ENCODE measurements around the gene SMARCD1. TPM values are rescaled to one million over a fixed set of nuclear protein-coding genes. Genes with fewer than 3 reads are reported as not detected.

SMARCD1 gene
- total and polyA plus RNA-seq, 9 of the 15 experiments (the other 6 are each of a cell fraction or from before 2014, with no cell fraction given), result 0.86 to 91.7 (median 48.0) TPM

DNA sequence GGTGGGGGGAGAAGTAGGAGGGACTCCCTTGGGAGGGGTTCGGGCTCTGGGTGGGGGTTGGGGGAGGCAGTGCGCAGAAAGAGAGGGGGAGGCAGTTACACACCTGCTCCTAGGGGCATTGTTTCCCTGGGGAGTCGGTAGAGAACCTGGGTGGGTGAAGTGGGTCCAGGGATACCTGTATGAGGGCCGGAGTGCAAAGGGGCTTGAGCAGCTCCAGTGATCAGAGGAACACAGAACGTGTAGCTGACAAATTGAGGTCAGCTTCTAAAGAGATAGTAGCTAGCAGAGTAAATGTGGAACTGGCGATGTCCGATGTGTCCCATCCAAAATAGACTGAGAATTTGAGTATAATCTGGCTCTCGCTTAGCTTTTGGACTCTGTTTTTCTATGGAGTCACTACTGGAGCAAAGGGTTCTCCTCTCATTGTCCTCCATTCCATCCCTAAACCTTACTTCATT lies 502 bp downstream of the SMARCD1 start:
- peaks cover 47% of the 10 kb centered on the region for H3K36me3 ChIP-seq (ENCODE audit: control insufficient read depth, insufficient read depth, low read length)
- intact Hi-C loops (cut with micrococcal nuclease), result loop anchor here (1.0 to 5.0 kb wide), 2 partner anchors 26 to 677 kb away; partner anchors contain the start of gene ATF1
- 22% methylated on average over 7 of the region's 8 CpGs for WGBS (ENCODE audit: insufficient coverage, low coverage, missing lambda C conversion rate)
- no peaks in the 10 kb centered on the region for H3K9me3 ChIP-seq (replicated peaks; ENCODE audit: control insufficient read depth, insufficient read depth, low read depth, low read length)
- BruUV-seq (replicated peaks), result TSS peak; percentile 72
- H3K4me3 ChIP-seq, result peak overlapping the region; percentile 82
- no peak for ATAC-seq
- POLR2A ChIA-PET, result interaction anchor here (0.6 to 2.5 kb wide), 12 partner anchors 9 to 522 kb away, joined by 3 to 16 read pairs (median 6); partner anchors contain the start of genes CERS5 and GPD1
- H3K27ac ChIP-seq (ENCODE audit: extremely low read depth, low read depth, low read length), result peak overlapping the region; percentile 84
- FAIRE-seq, result peak; percentile 6
- peak overlapping the region; percentile 90 for H3K4me2 ChIP-seq (ENCODE audit: insufficient read depth, low read length)
- peaks cover 10% of the 10 kb centered on the region for H3K79me2 ChIP-seq (ENCODE audit: control insufficient read depth, insufficient read depth, low read length)
- peaks cover 5% of the 10 kb centered on the region for H4K20me1 ChIP-seq (replicated peaks; ENCODE audit: control insufficient read depth, insufficient read depth, low read length)
- H2AFZ ChIP-seq (ENCODE audit: low read depth, low read length), result peak overlapping the region; percentile 14; the same call in 1 of the 2 replicates
- CTCF ChIA-PET (ENCODE audit: low intra/inter-chr PET ratio), result interaction anchor here (2.0 kb wide), 1 partner anchor 90 kb away, joined by 10 read pairs; no protein-coding TSS in a partner anchor
- no peak for DNase-seq (ENCODE audit: extremely low read depth in 1 of 4, low spot score in 3 of 4)
- in situ Hi-C loops (cut with MboI), result no loop called here
- H3K9ac ChIP-seq (ENCODE audit: insufficient read depth in 1 of 2, low read depth in 2 of 2, low read length in 2 of 2), result peak overlapping the region; percentile 58 to 89; a peak in 3 of 4 replicates
- peaks cover 10 to 21% of the 10 kb centered on the region in 2 experiments; a peak in 4 of 5 replicates for H3K4me1 ChIP-seq (replicated peaks in 1 of 2; ENCODE audit: control insufficient read depth in 2 of 2, insufficient read depth in 2 of 2, low read length in 2 of 2)
- no peaks in the 10 kb centered on the region for H3K27me3 ChIP-seq (ENCODE audit: control insufficient read depth in 2 of 2, insufficient read depth in 2 of 2, low read length in 2 of 2)
- no peaks in the 10 kb centered on the region for H3K9me1 ChIP-seq (ENCODE audit: control insufficient read depth, insufficient read depth, low read length)
- TF ChIP-seq ZBTB34 (CRISPR knock-in tag; IDR thresholded peaks at IDR 0.05), result no peak
- no peak for TF ChIP-seq IFI16 (CRISPR knock-in tag; IDR thresholded peaks at IDR 0.05)
- TF ChIP-seq ZNF212 (CRISPR knock-in tag; IDR thresholded peaks at IDR 0.05), result no peak
- TF ChIP-seq PURB (CRISPR knock-in tag; IDR thresholded peaks at IDR 0.05; ENCODE audit: low read depth), result no peak
- no peak for TF ChIP-seq SIRT6 (IDR thresholded peaks at IDR 0.05; ENCODE audit: low read depth, low read length)
- no peak for TF ChIP-seq HBP1 (CRISPR knock-in tag; IDR thresholded peaks at IDR 0.05)
- TF ChIP-seq HSF4 (CRISPR knock-in tag; IDR thresholded peaks at IDR 0.05; ENCODE audit: borderline replicate concordance), result no peak
- TF ChIP-seq ZNF24 (IDR thresholded peaks at IDR 0.05), result no peak
- no peak for TF ChIP-seq NFYB (IDR thresholded peaks at IDR 0.05; ENCODE audit: extremely low read depth, insufficient read length)
- TF ChIP-seq, protein P1, sequence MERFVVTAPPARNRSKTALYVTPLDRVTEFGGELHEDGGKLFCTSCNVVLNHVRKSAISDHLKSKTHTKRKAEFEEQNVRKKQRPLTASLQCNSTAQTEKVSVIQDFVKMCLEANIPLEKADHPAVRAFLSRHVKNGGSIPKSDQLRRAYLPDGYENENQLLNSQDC (CRISPR knock-in tag; IDR thresholded peaks at IDR 0.05), result no peak
- no peak for TF ChIP-seq NCOA2 (IDR thresholded peaks at IDR 0.05; ENCODE audit: partially characterized antibody in 2 of 2)
- no peak for TF ChIP-seq CHD2 (IDR thresholded peaks at IDR 0.05; ENCODE audit: low read depth, low read length)
- TF ChIP-seq ZNF197 (CRISPR knock-in tag; IDR thresholded peaks at IDR 0.05; ENCODE audit: low read depth), result no peak
- no peak for TF ChIP-seq PHF8 (IDR thresholded peaks at IDR 0.05; ENCODE audit: borderline replicate concordance, low read length)
- no peak for TF ChIP-seq RNF2 (IDR thresholded peaks at IDR 0.05)
- TF ChIP-seq PHB2 (IDR thresholded peaks at IDR 0.05; ENCODE audit: low read depth), result no peak
- TF ChIP-seq KAT2B (IDR thresholded peaks at IDR 0.05; ENCODE audit: low read depth, low read length), result no peak
- no peak for TF ChIP-seq ARID3B (CRISPR knock-in tag; IDR thresholded peaks at IDR 0.05; ENCODE audit: borderline replicate concordance)

All from K562 (cell line).